ENCODE data around the gene EPC2. TPM values are rescaled to one million over a fixed set of nuclear protein-coding genes. Genes with fewer than 3 reads are reported as not detected.
A peak's percentile ranks its signal among the peaks of the same experiment; 100 is the strongest.

EPC2 gene
- total and polyA plus RNA-seq, 4 donors: 7.0 to 65.3 (median 20.8) TPM

- H3K27ac ChIP-seq (ENCODE audit: low read depth in 1 of 2, low read length in 1 of 2): no peak overlapping the region
- no peaks in the 10 kb centered on the region for H3K27me3 ChIP-seq (ENCODE audit: control insufficient read depth in 3 of 3, insufficient read depth in 3 of 3, low read length in 2 of 3)
- ATAC-seq (ENCODE audit: insufficient read depth, low FRiP score) (no peak), DNase-seq (no peak)
- peaks cover 0 to 18% (median 10%) of the 10 kb centered on the region in 5 donors for H3K4me1 ChIP-seq (ENCODE audit: control insufficient read depth in 5 of 5, insufficient read depth in 5 of 5, low read length in 5 of 5)
- no peaks in the 10 kb centered on the region for H3K36me3 ChIP-seq (ENCODE audit: control insufficient read depth in 4 of 4, insufficient read depth in 4 of 4, low read length in 4 of 4)
- H3K4me3 ChIP-seq: no peak overlapping the region
- TF ChIP-seq CTCF (IDR thresholded peaks at IDR 0.05; ENCODE audit: control extremely low read depth, extremely low read depth): no peak
- no peak overlapping the region for H3K9ac ChIP-seq (ENCODE audit: insufficient read depth in 1 of 2, low read length in 2 of 2)
- peaks cover 0 to 2% (median 0%) of the 10 kb centered on the region in 4 donors for H3K9me3 ChIP-seq (ENCODE audit: control insufficient read depth in 4 of 4, insufficient read depth in 3 of 4, low read length in 3 of 4)
- WGBS, 2 donors: 77 to 84% methylated on average over 4 of the region's 4 CpGs
Observed at GRCh38 chr2:148619560-148620195, 24.9 kb upstream of the EPC2 start.

DNA sequence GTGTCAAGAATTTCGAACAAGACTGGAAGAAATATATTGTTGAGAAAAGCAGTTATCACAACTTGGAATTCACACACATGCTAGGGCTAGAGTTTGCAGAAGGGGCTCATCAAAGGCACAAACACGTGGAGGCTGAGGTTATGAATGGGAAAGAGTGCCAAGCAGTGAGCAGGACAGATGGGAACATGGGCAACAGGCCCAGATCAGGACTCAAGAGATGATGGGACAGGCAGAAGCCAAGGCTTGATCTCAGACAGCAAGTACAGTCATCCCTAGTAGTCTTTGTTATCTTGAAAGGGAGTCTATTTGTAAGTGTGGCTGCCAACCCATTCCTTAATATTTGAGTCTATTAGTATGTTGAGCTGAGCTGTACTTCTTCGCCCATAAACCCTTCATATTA lies 22.2 kb upstream of the EPC2 start:
- Histone ChIP-seq H3K27me3 (ENCODE audit: control insufficient read depth in 3 of 3, insufficient read depth in 3 of 3, low read length in 2 of 3) (no peaks in the 10 kb centered on the region), H3K4me1 (ENCODE audit: control insufficient read depth in 5 of 5, insufficient read depth in 5 of 5, low read length in 5 of 5) (peaks cover 0 to 9% (median 0%) of the 10 kb centered on the region in 5 donors), H3K4me3 (no peak overlapping the region), H3K36me3 (ENCODE audit: control insufficient read depth in 4 of 4, insufficient read depth in 4 of 4, low read length in 4 of 4) (no peaks in the 10 kb centered on the region), H3K27ac (ENCODE audit: low read depth in 1 of 2, low read length in 1 of 2) (no peak overlapping the region), H3K9ac (ENCODE audit: insufficient read depth in 1 of 2, low read length in 2 of 2) (no peak overlapping the region), H3K9me3 (ENCODE audit: control insufficient read depth in 4 of 4, insufficient read depth in 3 of 4, low read length in 3 of 4) (peaks cover 0 to 2% (median 0%) of the 10 kb centered on the region in 4 donors)
- WGBS, 2 donors: 79 to 89% methylated on average over 3 of the region's 3 CpGs
- TF ChIP-seq CTCF (IDR thresholded peaks at IDR 0.05; ENCODE audit: control extremely low read depth, extremely low read depth): no peak
- ATAC-seq (ENCODE audit: insufficient read depth, low FRiP score): no peak
- peak in 2 of 3 donors; percentile 12 to 36 for DNase-seq

GRCh38 chr2:148623086-148623485 lies 21.5 kb upstream of the EPC2 start:
- Histone ChIP-seq H3K36me3 (ENCODE audit: control insufficient read depth in 4 of 4, insufficient read depth in 4 of 4, low read length in 4 of 4) (no peaks in the 10 kb centered on the region), H3K4me1 (ENCODE audit: control insufficient read depth in 5 of 5, insufficient read depth in 5 of 5, low read length in 5 of 5) (peaks cover 0 to 9% (median 0%) of the 10 kb centered on the region in 5 donors), H3K9me3 (ENCODE audit: control insufficient read depth in 4 of 4, insufficient read depth in 3 of 4, low read length in 3 of 4) (peaks cover 0 to 2% (median 0%) of the 10 kb centered on the region in 4 donors), H3K4me3 (no peak overlapping the region), H3K27ac (ENCODE audit: low read depth in 1 of 2, low read length in 1 of 2) (no peak overlapping the region), H3K9ac (ENCODE audit: insufficient read depth in 1 of 2, low read length in 2 of 2) (no peak overlapping the region), H3K27me3 (ENCODE audit: control insufficient read depth in 3 of 3, insufficient read depth in 3 of 3, low read length in 2 of 3) (no peaks in the 10 kb centered on the region)
- no peak for TF ChIP-seq CTCF (IDR thresholded peaks at IDR 0.05; ENCODE audit: control extremely low read depth, extremely low read depth)
- DNase-seq (no peak), ATAC-seq (ENCODE audit: insufficient read depth, low FRiP score) (no peak)

- Histone ChIP-seq H3K4me3 (no peak overlapping the region), H3K4me1 (ENCODE audit: control insufficient read depth in 5 of 5, insufficient read depth in 5 of 5, low read length in 5 of 5) (no peaks in the 10 kb centered on the region), H3K36me3 (ENCODE audit: control insufficient read depth in 4 of 4, insufficient read depth in 4 of 4, low read length in 4 of 4) (no peaks in the 10 kb centered on the region), H3K27me3 (ENCODE audit: control insufficient read depth in 3 of 3, insufficient read depth in 3 of 3, low read length in 2 of 3) (no peaks in the 10 kb centered on the region), H3K9me3 (ENCODE audit: control insufficient read depth in 4 of 4, insufficient read depth in 3 of 4, low read length in 3 of 4) (peaks cover 0 to 2% (median 0%) of the 10 kb centered on the region in 4 donors), H3K9ac (ENCODE audit: insufficient read depth in 1 of 2, low read length in 2 of 2) (no peak overlapping the region), H3K27ac (ENCODE audit: low read depth in 1 of 2, low read length in 1 of 2) (no peak overlapping the region)
- no peak for ATAC-seq (ENCODE audit: insufficient read depth, low FRiP score)
- no peak for TF ChIP-seq CTCF (IDR thresholded peaks at IDR 0.05; ENCODE audit: control extremely low read depth, extremely low read depth)
- DNase-seq: no peak
Observed at GRCh38 chr2:148627224-148627623, 17.3 kb upstream of the EPC2 start.

All from lung (tissue), 12 donors.